CD14-positive monocyte (primary cell): ENCODE measurements around the gene GUCY1A1. TPM values are rescaled to one million over a fixed set of nuclear protein-coding genes. Genes with fewer than 3 reads are reported as not detected.

Experiments used
- DNase-seq, 3 donors: peaks; one replicate each; pipeline ENCODE4 v3.0.0-alpha.2; 2011 to 2022
- H2AFZ ChIP-seq: 2 replicates; pipeline ENCODE4 v1.6.0; 2012; ENCODE audit warnings: mild to moderate bottlenecking, low read depth, low read length, inconsistent platforms; ENCODE audit not compliant: insufficient read depth, poor library complexity, severe bottlenecking
- H3K27ac ChIP-seq, 2 donors: 1 replicate in 1 of 2; 2 replicates in 1 of 2; pipeline ENCODE4 v1.5.1; 2012 to 2013; ENCODE audit warnings: low read length in 2 of 2, control low read depth in 1 of 2, inconsistent platforms in 1 of 2, low read depth in 1 of 2, mild to moderate bottlenecking in 1 of 2
- H3K27me3 ChIP-seq, 2 donors: one replicate each; pipeline versions ENCODE4 v1.6.0 to v1.6.1; 2011 to 2013; ENCODE audit warnings: low read length in 2 of 2; ENCODE audit not compliant: control insufficient read depth in 2 of 2, insufficient read depth in 2 of 2
- H3K36me3 ChIP-seq, 2 donors: replicated peaks in 1 of 2; 1 replicate in 1 of 2; 2 replicates in 1 of 2; pipeline versions ENCODE4 v1.5.1 to v1.6.1; 2012 to 2013; ENCODE audit warnings: low read length in 2 of 2, control low read depth in 1 of 2, inconsistent platforms in 1 of 2, mild to moderate bottlenecking in 1 of 2; ENCODE audit not compliant: insufficient read depth in 2 of 2, control insufficient read depth in 1 of 2
- H3K4me1 ChIP-seq, 2 donors: 1 replicate in 1 of 2; 2 replicates in 1 of 2; pipeline versions ENCODE4 v1.5.1 to v1.6.1; 2012 to 2013; ENCODE audit warnings: low read length in 2 of 2, control low read depth in 1 of 2, inconsistent platforms in 1 of 2, mild to moderate bottlenecking in 1 of 2, moderate library complexity in 1 of 2; ENCODE audit not compliant: insufficient read depth in 2 of 2, control insufficient read depth in 1 of 2
- H3K4me2 ChIP-seq: replicated peaks from 2 replicates; pipeline ENCODE3; 2012; ENCODE audit warnings: low read length, moderate library complexity, mild to moderate bottlenecking; ENCODE audit not compliant: poor library complexity, severe bottlenecking; ENCODE audit errors: extremely low read depth
- H3K4me3 ChIP-seq, 3 experiments: fragments of 200-600 bp in 1 of 3; sonication (generic) in 1 of 3; replicated peaks in 1 of 3; 1 replicate in 2 of 3; 2 replicates in 1 of 3; pipeline ENCODE4 v1.5.1; 2011 to 2013; ENCODE audit warnings: low read length in 3 of 3, mild to moderate bottlenecking in 3 of 3, control low read depth in 2 of 3, low read depth in 2 of 3, inconsistent platforms in 1 of 3, moderate library complexity in 1 of 3
- H3K79me2 ChIP-seq: 2 replicates; pipeline ENCODE4 v1.6.0; 2012; ENCODE audit warnings: mild to moderate bottlenecking, control low read depth, inconsistent platforms, low read length, moderate library complexity; ENCODE audit not compliant: insufficient read depth
- H3K9ac ChIP-seq: 2 replicates; pipeline ENCODE4 v1.6.0; 2017; ENCODE audit warnings: low read length, mild to moderate bottlenecking; ENCODE audit not compliant: insufficient read depth, poor library complexity, severe bottlenecking
- H3K9me3 ChIP-seq, 2 donors: replicated peaks in 1 of 2; 1 replicate in 1 of 2; 2 replicates in 1 of 2; pipeline versions ENCODE4 v1.5.1 to v1.6.1; 2012 to 2013; ENCODE audit warnings: low read length in 2 of 2, control low read depth in 1 of 2; ENCODE audit not compliant: control insufficient read depth in 1 of 2, insufficient read depth in 1 of 2
- H4K20me1 ChIP-seq: 2 replicates; pipeline ENCODE4 v1.6.0; 2012; ENCODE audit warnings: mild to moderate bottlenecking, low read length, control low read depth, moderate library complexity; ENCODE audit not compliant: insufficient read depth
- H3K27ac Mint-ChIP-seq, 7 donors: one replicate each; pipeline ENCODE4 v1.8.0; 2020; ENCODE audit warnings: mild to moderate bottlenecking in 7 of 7, mixed read lengths in 7 of 7, moderate library complexity in 6 of 7, inconsistent platforms in 2 of 7
- H3K27me3 Mint-ChIP-seq, 3 donors: one replicate each; pipeline ENCODE4 v1.8.0; 2021 to 2022; ENCODE audit warnings: low read depth in 3 of 3, mild to moderate bottlenecking in 3 of 3, mixed read lengths in 3 of 3, moderate library complexity in 3 of 3, inconsistent platforms in 1 of 3
- H3K36me3 Mint-ChIP-seq, 2 donors: one replicate each; pipeline ENCODE4 v1.8.0; 2020; ENCODE audit warnings: mixed read lengths in 2 of 2, inconsistent platforms in 1 of 2, mild to moderate bottlenecking in 1 of 2
- H3K4me1 Mint-ChIP-seq: one replicate; pipeline ENCODE4 v1.8.0; 2020; ENCODE audit warnings: mild to moderate bottlenecking, mixed read lengths
- H3K4me3 Mint-ChIP-seq, 2 donors: one replicate each; pipeline ENCODE4 v1.8.0; 2020; ENCODE audit warnings: mild to moderate bottlenecking in 2 of 2, mixed read lengths in 2 of 2, moderate library complexity in 1 of 2
- H3K9me3 Mint-ChIP-seq, 7 donors: one replicate each; pipeline ENCODE4 v1.8.0; 2020 to 2022; ENCODE audit warnings: mixed read lengths in 7 of 7, mild to moderate bottlenecking in 6 of 7, moderate library complexity in 6 of 7, inconsistent platforms in 2 of 7
- CTCF ChIP-seq: fragments of 200-600 bp; IDR thresholded peaks from one replicate; pipeline ENCODE4 v1.8.0; 2022; ENCODE audit warnings: antibody characterized with exemption, mild to moderate bottlenecking
- WGBS: methylation state at CpG from one replicate; pipeline ENCODE4 v1.1.5; 2013; ENCODE audit warnings: missing lambda C conversion rate; ENCODE audit not compliant: insufficient coverage; 5-methylcytosine and 5-hydroxymethylcytosine counted together
- intact Hi-C, 2 donors: fragments of 100-400 bp; cut with micrococcal nuclease; formaldehyde crosslinking; loops; one replicate each; pipeline versions ENCODE4 v1.15.0 to v1.15.1; 2023
- polyA plus RNA-seq, 3 donors: library from polyadenylated mRNA; depleted of rRNA in 1 of 3; unstranded in 2 of 3; stranded (reverse) in 1 of 3; fragments of 300-500 nt in 2 of 3; fragments of >200 nt in 1 of 3; fragmentation: Illumina TruSeq in 2 of 3; gene quantifications; 1 replicate in 2 of 3; 2 replicates in 1 of 3; pipeline ENCODE4 v1.2.3, GENCODE V29; 2012 to 2021

The GUCY1A1 gene
- polyA plus RNA-seq, 3 donors: 0.88 to 1.2 (median 0.95) TPM

DNA sequence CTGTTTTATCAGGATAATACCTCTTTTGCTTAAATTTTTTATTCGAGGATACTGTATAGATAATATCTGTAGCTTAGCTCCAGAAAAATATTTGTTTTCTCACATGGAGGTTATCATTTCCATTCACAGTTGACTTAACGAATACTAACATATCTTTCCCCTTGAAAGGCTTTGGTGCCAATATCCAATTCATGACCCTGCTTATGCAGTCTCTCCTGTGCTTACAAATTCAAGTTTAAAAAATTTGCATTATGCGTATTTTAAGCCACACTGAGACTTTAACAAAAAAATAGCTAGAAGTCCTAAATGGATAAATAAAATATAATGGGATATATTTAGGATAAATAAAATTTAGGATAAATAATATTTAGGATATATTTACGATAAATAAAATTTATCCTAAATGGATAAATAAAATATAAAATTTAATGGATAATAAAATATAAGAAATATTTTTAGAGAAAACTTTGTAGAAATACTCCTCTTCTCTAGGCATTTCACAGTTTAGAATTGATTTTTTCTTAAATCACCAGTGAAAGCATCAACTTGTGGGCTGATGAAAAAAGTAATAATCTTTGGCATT lies 114.7 kb downstream of the GUCY1A1 start:
- H3K9ac ChIP-seq: no peak overlapping the region
- no peak overlapping the region for H3K27ac ChIP-seq
- no peak overlapping the region for H2AFZ ChIP-seq
- H3K4me1 ChIP-seq: no peaks in the 10 kb centered on the region
- no peak overlapping the region for H3K4me2 ChIP-seq
- WGBS: no CpG with 5 or more reads among the region's 4 CpGs
- Mint-ChIP-seq H3K9me3 (peaks cover 0 to 3% (median 0%) of the 10 kb centered on the region in 7 donors), H3K36me3 (no peaks in the 10 kb centered on the region), H3K27ac (no peak overlapping the region), H3K4me3 (no peak overlapping the region), H3K4me1 (no peaks in the 10 kb centered on the region), H3K27me3 (no peaks in the 10 kb centered on the region)
- no peak for TF ChIP-seq CTCF
- DNase-seq: no peak
- no peaks in the 10 kb centered on the region for H3K27me3 ChIP-seq
- no peaks in the 10 kb centered on the region for H4K20me1 ChIP-seq
- H3K9me3 ChIP-seq: no peaks in the 10 kb centered on the region
- H3K4me3 ChIP-seq: no peak overlapping the region
- no peaks in the 10 kb centered on the region for H3K36me3 ChIP-seq
- intact Hi-C loops: loop anchor here in 1 of 2 donors (10.0 kb wide), 1 partner anchor 407 kb away; the partner anchor contains the start of gene MAP9
- no peaks in the 10 kb centered on the region for H3K79me2 ChIP-seq

Other genes with a start within 250 kb of the GUCY1A1 start
- under 1 TPM; 0.60 to 0.89 (median 0.72) TPM for gene GUCY1B1, start 92.2 kb downstream of the GUCY1A1 start, polyA plus RNA-seq
- not detected for gene ASIC5, start 199.4 kb downstream of the GUCY1A1 start, polyA plus RNA-seq
- not detected for gene TDO2, start 236.8 kb downstream of the GUCY1A1 start, polyA plus RNA-seq